RWPE2 (cell line): Measurements from ENCODE around the gene KCNMB2.

Experiments
- ATAC-seq: fragments of 200-7000 bp; cut with Tn5 transposase; 3 replicates; pipeline ENCODE4 v1.9.1; 2021; ENCODE audit warnings: low read depth
- DNase-seq: peaks from one replicate; pipeline ENCODE4 v3.0.0-alpha.2; 2020; ENCODE audit warnings: low spot score
- H3K27ac ChIP-seq: fragments of 450-650 bp; 2 replicates; pipeline ENCODE4 v1.5.1; 2017; ENCODE audit warnings: mild to moderate bottlenecking; ENCODE audit not compliant: poor library complexity, severe bottlenecking
- H3K27me3 ChIP-seq: fragments of 250-450 bp; sonication (Bioruptor Pico); 2 replicates; pipeline ENCODE4 v1.5.1; 2021; ENCODE audit warnings: mild to moderate bottlenecking, moderate library complexity; ENCODE audit not compliant: insufficient read depth, poor library complexity, severe bottlenecking
- H3K36me3 ChIP-seq: fragments of 250-450 bp; sonication (Bioruptor Pico); 2 replicates; pipeline ENCODE4 v1.5.1; 2020; ENCODE audit warnings: low read depth, mild to moderate bottlenecking, moderate library complexity
- H3K4me1 ChIP-seq: fragments of 250-450 bp; sonication (Bioruptor Pico); 2 replicates; pipeline ENCODE4 v1.5.1; 2021; ENCODE audit warnings: mild to moderate bottlenecking, moderate library complexity; ENCODE audit not compliant: insufficient read depth, poor library complexity, severe bottlenecking
- H3K4me3 ChIP-seq: fragments of 250-450 bp; sonication (Bioruptor Pico); 2 replicates; pipeline ENCODE4 v1.5.1; 2021; ENCODE audit warnings: mild to moderate bottlenecking, moderate library complexity; ENCODE audit not compliant: severe bottlenecking
- H3K9me3 ChIP-seq: fragments of 250-450 bp; sonication (Bioruptor Pico); 2 replicates; pipeline ENCODE4 v1.5.1; 2021; ENCODE audit warnings: mild to moderate bottlenecking, moderate library complexity; ENCODE audit not compliant: severe bottlenecking
- CTCF ChIP-seq: fragments of 450-650 bp; IDR thresholded peaks from one replicate; pipeline ENCODE4 v1.5.1; 2017; ENCODE audit warnings: mild to moderate bottlenecking, moderate library complexity; ENCODE audit not compliant: poor library complexity, severe bottlenecking

The KCNMB2 gene

GRCh38 chr3:178684881-178685590 is 148.8 kb downstream of the KCNMB2 start:
- Histone ChIP-seq H3K27ac (no peak overlapping the region), H3K4me3 (no peak overlapping the region), H3K9me3 (no peaks in the 10 kb centered on the region), H3K36me3 (no peaks in the 10 kb centered on the region), H3K27me3 (no peaks in the 10 kb centered on the region), H3K4me1 (no peaks in the 10 kb centered on the region)
- no peak for TF ChIP-seq CTCF
- ATAC-seq (peak; percentile 42; the same call in 1 of the 3 replicates), DNase-seq (no peak)

GRCh38 chr3:178685591-178685906 is 149.3 kb downstream of the KCNMB2 start:
- no peak for DNase-seq
- Histone ChIP-seq H3K27ac (no peak overlapping the region), H3K36me3 (no peaks in the 10 kb centered on the region), H3K9me3 (no peaks in the 10 kb centered on the region), H3K4me3 (no peak overlapping the region), H3K4me1 (no peaks in the 10 kb centered on the region), H3K27me3 (no peaks in the 10 kb centered on the region)
- ATAC-seq = no peak
- TF ChIP-seq CTCF = no peak

- H3K4me3 ChIP-seq = no peak overlapping the region
- H3K9me3 ChIP-seq = no peaks in the 10 kb centered on the region
- no peak for TF ChIP-seq CTCF
- no peaks in the 10 kb centered on the region for H3K27me3 ChIP-seq
- H3K4me1 ChIP-seq = no peaks in the 10 kb centered on the region
- DNase-seq (no peak), ATAC-seq (no peak)
- no peak overlapping the region for H3K27ac ChIP-seq
- no peaks in the 10 kb centered on the region for H3K36me3 ChIP-seq
Measured at GRCh38 chr3:178686826-178687225, 150.6 kb downstream of the KCNMB2 start.

- H3K4me3 ChIP-seq = no peak overlapping the region
- no peaks in the 10 kb centered on the region for H3K4me1 ChIP-seq
- DNase-seq (no peak), ATAC-seq (no peak)
- H3K27ac ChIP-seq = no peak overlapping the region
- H3K36me3 ChIP-seq = no peaks in the 10 kb centered on the region
- H3K9me3 ChIP-seq = no peaks in the 10 kb centered on the region
- no peaks in the 10 kb centered on the region for H3K27me3 ChIP-seq
- TF ChIP-seq CTCF = no peak
Measured at GRCh38 chr3:178690571-178690970, 154.3 kb downstream of the KCNMB2 start.

- ATAC-seq = no peak
- no peak for DNase-seq
- Histone ChIP-seq H3K27ac (no peak overlapping the region), H3K4me3 (no peak overlapping the region), H3K27me3 (no peaks in the 10 kb centered on the region), H3K36me3 (no peaks in the 10 kb centered on the region), H3K9me3 (no peaks in the 10 kb centered on the region), H3K4me1 (peaks cover 11% of the 10 kb centered on the region)
- TF ChIP-seq CTCF = no peak
Measured at GRCh38 chr3:178699364-178699763, 163.1 kb downstream of the KCNMB2 start.
